GM21526 (cell line): Measurements from ENCODE around the gene ACOX1.
A peak's percentile ranks its signal among the peaks of the same experiment; 100 is the strongest.

ENCODE experiments used
- ATAC-seq: cut with Tn5 transposase; IDR thresholded peaks from one replicate; pipeline ENCODE4 v1.9.1; 2021; ENCODE audit warnings: moderate library complexity; ENCODE audit not compliant: unreplicated experiment, low FRiP score

ACOX1 gene

GRCh38 chr17:75978938-75979704 lies at the start of gene ACOX1, which contains the start of gene TEN1:
Gene ACOX1, minus strand, starts transcription at chr17:75979166. Its CDS starts 93 bp downstream, at chr17:75979073.
Gene TEN1, plus strand, starts transcription at chr17:75979240. Its CDS starts 6,953 bp downstream, at chr17:75986193.
- ATAC-seq = peak; percentile 81

DNA sequence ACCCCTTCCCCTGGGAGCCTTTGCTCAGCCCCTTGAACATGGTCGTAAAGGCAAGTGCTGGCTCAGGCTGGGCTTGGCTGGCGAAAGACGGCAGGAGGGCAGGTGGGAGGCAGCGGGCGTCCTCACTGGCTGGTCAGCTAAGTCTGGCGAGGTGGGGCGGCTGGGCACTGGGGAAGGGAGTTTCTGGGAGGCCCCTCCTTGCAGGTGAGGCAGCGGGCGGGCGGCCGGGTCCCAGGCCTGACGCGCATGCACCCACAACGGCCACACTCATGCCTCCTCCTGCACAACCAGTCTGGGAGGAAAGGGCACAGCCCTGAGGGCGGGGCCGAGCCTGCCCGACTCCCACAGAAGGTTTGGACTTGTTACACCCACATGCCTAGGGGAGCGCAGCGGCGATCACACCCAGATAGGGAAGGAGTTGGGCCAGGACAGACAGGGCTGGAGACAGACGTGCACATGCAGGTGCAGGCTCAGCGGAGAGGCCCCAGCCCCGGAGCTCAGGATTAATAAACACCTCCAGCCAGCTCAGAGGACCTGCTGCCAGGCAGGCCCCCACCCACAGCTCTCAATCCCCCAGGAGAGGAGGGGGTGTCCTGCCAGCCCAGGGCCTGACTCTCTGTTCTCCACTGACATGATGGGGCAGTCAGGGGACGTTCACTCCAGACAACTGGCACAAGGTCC lies 48.3 kb upstream of the ACOX1 start, which contains the start of gene EVPL:
Gene EVPL, minus strand, starts transcription at position 148 of the 681 bp plus-strand sequence. Its CDS starts 108 bp downstream, at position 40.
- ATAC-seq = no peak

DNA sequence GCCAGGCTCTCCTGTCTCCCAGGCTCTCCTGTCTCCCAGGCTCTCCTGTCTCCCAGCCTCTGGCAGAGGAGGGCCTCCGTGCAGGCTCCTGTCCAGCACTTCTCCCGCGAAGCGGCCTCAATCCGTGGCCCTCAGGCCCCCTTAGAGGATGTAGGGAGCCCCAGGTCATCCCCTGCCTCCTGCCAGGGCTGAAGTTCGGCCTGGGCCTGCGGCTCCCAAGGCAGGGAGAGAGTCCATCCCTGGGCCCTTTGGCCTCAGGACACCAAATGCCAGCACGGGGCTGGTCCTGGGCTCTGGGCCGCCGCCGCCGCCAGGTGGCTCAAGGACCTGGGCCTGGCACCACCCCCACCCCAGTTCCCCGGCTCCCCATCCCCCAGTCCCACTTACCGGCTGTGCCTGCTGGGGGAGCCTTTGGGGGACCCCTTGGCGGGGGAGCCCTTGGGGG lies 47.8 kb upstream of the ACOX1 start:
- ATAC-seq = no peak

- no peak for ATAC-seq
These were observed 46.3 kb upstream of the ACOX1 start for GRCh38 chr17:76025294-76025693.

GRCh38 chr17:76024353-76024752 lies 45.4 kb upstream of the ACOX1 start:
- no peak for ATAC-seq

- ATAC-seq = no peak
These were observed 44.9 kb upstream of the ACOX1 start for GRCh38 chr17:76023900-76024237.

DNA sequence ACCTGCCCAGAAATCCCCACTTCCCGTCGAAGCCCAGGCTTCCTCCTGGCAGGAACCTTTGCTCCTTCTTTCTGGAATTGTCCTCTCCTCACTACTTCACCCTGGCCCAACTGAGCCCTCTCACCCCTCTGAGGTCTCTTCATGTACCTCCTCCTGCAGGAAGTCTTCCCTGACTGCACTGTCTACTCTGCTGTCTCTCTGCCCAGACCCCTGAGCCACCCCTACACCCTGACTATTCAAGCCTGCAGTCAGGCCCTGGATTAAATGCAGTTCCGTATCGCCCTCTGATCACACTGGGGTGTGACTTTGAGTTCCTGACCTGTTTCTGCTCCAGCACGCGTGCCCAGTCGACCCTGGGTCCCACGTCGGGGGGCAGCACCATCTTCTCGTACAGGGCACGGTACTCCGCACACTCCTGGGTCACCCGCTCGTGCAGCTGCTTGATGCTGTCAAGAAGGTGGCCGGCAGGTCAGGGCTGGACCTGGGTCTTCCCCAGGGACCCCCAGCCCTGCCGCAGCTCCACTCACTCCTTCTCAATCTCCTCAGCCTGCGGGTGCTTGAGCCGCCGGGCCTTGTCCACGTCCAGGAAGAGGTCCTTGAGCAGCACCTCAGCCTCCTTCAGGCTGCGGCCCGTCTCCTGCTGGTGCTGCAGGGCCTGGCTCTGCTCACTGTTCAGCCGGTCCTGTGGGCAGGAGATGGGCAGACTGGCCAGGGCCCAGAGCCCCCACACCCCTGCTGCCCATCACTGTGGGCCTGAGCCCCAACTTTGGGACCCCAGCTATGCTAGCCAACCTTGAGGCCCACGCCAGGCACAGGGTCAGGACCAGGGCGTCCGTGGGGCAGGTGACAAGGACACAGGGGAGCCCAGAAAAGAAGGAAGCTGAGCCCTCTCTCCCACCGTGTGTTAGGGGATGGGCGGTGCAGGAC lies 44.3 kb upstream of the ACOX1 start:
- no peak for ATAC-seq

GRCh38 chr17:76022285-76022684 lies 43.3 kb upstream of the ACOX1 start:
- no peak for ATAC-seq

GRCh38 chr17:76019833-76020467 lies 41.0 kb upstream of the ACOX1 start:
- ATAC-seq = no peak

GRCh38 chr17:76018801-76019200 lies 39.8 kb upstream of the ACOX1 start:
- no peak for ATAC-seq

- no peak for ATAC-seq
These were observed 39.3 kb upstream of the ACOX1 start for GRCh38 chr17:76018340-76018680.

GRCh38 chr17:76017481-76018339 lies 38.7 kb upstream of the ACOX1 start:
- ATAC-seq = no peak

- ATAC-seq = no peak
These were observed 35.9 kb upstream of the ACOX1 start for GRCh38 chr17:76014925-76015261.

DNA sequence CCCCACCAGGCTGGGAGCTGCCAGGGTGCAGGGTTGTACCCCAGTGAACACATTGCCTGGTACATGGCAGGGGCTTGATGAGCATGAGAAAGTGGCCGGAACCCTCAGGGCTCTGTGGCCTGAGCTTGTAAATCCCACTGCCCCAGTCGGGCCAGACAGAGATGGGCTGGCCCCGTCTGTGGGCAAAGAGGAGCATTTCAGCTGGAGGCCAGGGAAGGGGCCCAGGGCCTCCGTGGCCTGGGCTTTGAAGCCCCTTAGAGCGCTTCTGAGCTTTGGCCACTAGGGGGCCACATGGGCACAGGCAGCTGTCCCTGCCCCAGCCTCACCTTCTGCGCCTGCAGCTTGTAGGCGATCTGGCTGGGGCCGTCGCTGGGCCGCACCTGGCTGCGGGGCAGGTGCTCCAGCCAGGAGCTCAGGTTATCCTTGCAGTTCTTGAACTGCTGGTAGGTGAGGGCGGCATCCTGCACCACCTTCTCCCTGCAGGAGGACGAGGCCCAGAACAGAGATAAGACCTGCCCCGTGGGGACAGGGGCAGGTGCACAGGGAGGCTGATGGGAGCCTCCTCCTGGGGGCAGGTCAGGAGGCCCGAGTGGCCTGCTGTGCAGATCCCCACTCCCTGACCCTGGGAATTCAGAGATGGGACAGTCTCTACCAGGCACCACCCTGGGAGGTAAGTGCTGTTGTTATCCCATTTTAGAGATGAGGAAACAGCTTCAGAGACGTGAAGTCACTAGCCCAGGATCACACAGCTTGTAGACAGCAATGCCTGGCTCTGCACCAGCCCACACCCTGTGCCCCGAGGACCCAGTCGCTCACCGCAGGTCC lies 35.3 kb upstream of the ACOX1 start:
- peak; percentile 55 for ATAC-seq

DNA sequence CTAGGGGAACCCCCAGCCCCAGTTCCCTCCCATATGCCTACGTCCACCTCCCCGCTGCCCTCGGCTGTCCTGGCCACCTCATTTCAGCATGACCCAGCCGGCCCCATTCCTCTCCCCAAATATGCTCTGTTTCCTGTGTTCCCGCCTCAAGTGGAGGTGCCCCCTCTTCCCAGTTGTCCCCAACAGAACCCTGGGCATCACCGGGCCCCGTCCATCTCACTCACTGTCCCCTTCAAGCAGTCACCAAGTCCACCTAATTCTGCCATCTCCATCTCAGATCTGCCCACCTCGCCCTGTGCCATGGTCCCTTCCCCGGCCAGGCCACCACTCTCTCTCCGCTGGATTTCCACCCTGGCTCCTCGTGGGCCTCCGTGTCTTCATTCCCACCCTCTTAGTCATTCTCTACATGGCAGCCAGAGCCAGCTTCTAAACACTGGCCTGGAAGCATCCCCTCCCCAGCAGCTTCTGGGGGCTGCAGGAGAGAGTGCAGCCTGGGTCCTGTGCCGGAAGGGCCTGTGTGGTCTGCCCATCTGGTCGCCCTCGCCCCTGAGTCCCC lies 34.5 kb upstream of the ACOX1 start:
- ATAC-seq = no peak

GRCh38 chr17:76011951-76012350 lies 33.0 kb upstream of the ACOX1 start:
- ATAC-seq = no peak

GRCh38 chr17:76009969-76010661 lies 31.1 kb upstream of the ACOX1 start:
- ATAC-seq = no peak

GRCh38 chr17:76009447-76009846 lies 30.5 kb upstream of the ACOX1 start:
- no peak for ATAC-seq
